ENCODE data around the gene WDR43. TPM values are rescaled to one million over a fixed set of nuclear protein-coding genes. Genes with fewer than 3 reads are reported as not detected.

Gene WDR43
- 56.7 TPM for total RNA-seq

GRCh38 chr2:28894470-28895188, at the start of gene WDR43:
WDR43 (plus strand) TSS chr2:28894667; CDS start chr2:28894699, 32 bp downstream.
- intact Hi-C loops (cut with DNase I) = no loop called here
- H3K4me1 ChIP-seq = peaks cover 38% of the 10 kb centered on the region
- DNase-seq (ENCODE audit: extremely low spot score in 2 of 2) = peak in 1 of 2 donors; percentile 98
- peak within 1 kb of the TSS; percentile 21 for H3K27ac ChIP-seq
- TF ChIP-seq CTCF (IDR thresholded peaks at IDR 0.05) (no peak), POLR2AphosphoS5 (IDR thresholded peaks at IDR 0.05; ENCODE audit: insufficient read depth in 1 of 2, low read depth in 1 of 2) (peak; percentile 87 to 94), POLR2A (IDR thresholded peaks at IDR 0.05) (peak in 1 of 2 donors; percentile 59)
- peak within 1 kb of the TSS; percentile 61 to 66 for H3K4me3 ChIP-seq
- no peaks in the 10 kb centered on the region for H3K36me3 ChIP-seq
- H3K9me3 ChIP-seq = no peaks in the 10 kb centered on the region
- no peaks in the 10 kb centered on the region for H3K27me3 ChIP-seq

- Histone ChIP-seq H3K27ac (no peak overlapping the region), H3K4me3 (no peak overlapping the region), H3K36me3 (peaks cover 0 to 2% of the 10 kb centered on the region in 2 donors), H3K9me3 (no peaks in the 10 kb centered on the region), H3K4me1 (no peaks in the 10 kb centered on the region), H3K27me3 (no peaks in the 10 kb centered on the region)
- no peak for DNase-seq (ENCODE audit: extremely low spot score in 2 of 2)
- intact Hi-C loops (cut with DNase I) = no loop called here
- TF ChIP-seq POLR2AphosphoS5 (IDR thresholded peaks at IDR 0.05; ENCODE audit: insufficient read depth in 1 of 2, low read depth in 1 of 2) = no peak
- TF ChIP-seq CTCF (IDR thresholded peaks at IDR 0.05) = no peak
- TF ChIP-seq POLR2A (IDR thresholded peaks at IDR 0.05) = no peak
Measured at GRCh38 chr2:28855193-28855592, 39.3 kb upstream of the WDR43 start.

GRCh38 chr2:28855977-28856376, 38.5 kb upstream of the WDR43 start:
- Histone ChIP-seq H3K27ac (no peak overlapping the region), H3K36me3 (peaks cover 0 to 10% of the 10 kb centered on the region in 2 donors), H3K4me3 (no peak overlapping the region), H3K27me3 (no peaks in the 10 kb centered on the region), H3K4me1 (no peaks in the 10 kb centered on the region), H3K9me3 (no peaks in the 10 kb centered on the region)
- intact Hi-C loops (cut with DNase I) = no loop called here
- no peak for DNase-seq (ENCODE audit: extremely low spot score in 2 of 2)
- TF ChIP-seq POLR2A (IDR thresholded peaks at IDR 0.05) (no peak), POLR2AphosphoS5 (IDR thresholded peaks at IDR 0.05; ENCODE audit: insufficient read depth in 1 of 2, low read depth in 1 of 2) (no peak), CTCF (IDR thresholded peaks at IDR 0.05) (no peak)

- Histone ChIP-seq H3K4me1 (peaks cover 35% of the 10 kb centered on the region), H3K36me3 (peaks cover 0 to 3% of the 10 kb centered on the region in 2 donors), H3K9me3 (no peaks in the 10 kb centered on the region), H3K4me3 (peak overlapping the region in 1 of 2 donors; percentile 93), H3K27ac (no peak overlapping the region), H3K27me3 (no peaks in the 10 kb centered on the region)
- intact Hi-C loops (cut with DNase I) = no loop called here
- TF ChIP-seq POLR2A (IDR thresholded peaks at IDR 0.05) (no peak), CTCF (IDR thresholded peaks at IDR 0.05) (no peak), POLR2AphosphoS5 (IDR thresholded peaks at IDR 0.05; ENCODE audit: insufficient read depth in 1 of 2, low read depth in 1 of 2) (no peak)
- no peak for DNase-seq (ENCODE audit: extremely low spot score in 2 of 2)
Measured at GRCh38 chr2:28868611-28869010, 25.9 kb upstream of the WDR43 start.

- TF ChIP-seq CTCF (IDR thresholded peaks at IDR 0.05) (no peak), POLR2AphosphoS5 (IDR thresholded peaks at IDR 0.05; ENCODE audit: insufficient read depth in 1 of 2, low read depth in 1 of 2) (no peak), POLR2A (IDR thresholded peaks at IDR 0.05) (no peak)
- Histone ChIP-seq H3K4me1 (peaks cover 35% of the 10 kb centered on the region), H3K9me3 (no peaks in the 10 kb centered on the region), H3K27ac (peak overlapping the region; percentile 70), H3K4me3 (peak overlapping the region; percentile 55 to 93), H3K27me3 (no peaks in the 10 kb centered on the region), H3K36me3 (peaks cover 0 to 3% of the 10 kb centered on the region in 2 donors)
- intact Hi-C loops (cut with DNase I) = no loop called here
- DNase-seq (ENCODE audit: extremely low spot score in 2 of 2) = no peak
Measured at GRCh38 chr2:28869494-28870145, 24.8 kb upstream of the WDR43 start.

Measured in vagina (tissue), 2 donors.